ENCODE data around the gene RIPOR3.

DNA sequence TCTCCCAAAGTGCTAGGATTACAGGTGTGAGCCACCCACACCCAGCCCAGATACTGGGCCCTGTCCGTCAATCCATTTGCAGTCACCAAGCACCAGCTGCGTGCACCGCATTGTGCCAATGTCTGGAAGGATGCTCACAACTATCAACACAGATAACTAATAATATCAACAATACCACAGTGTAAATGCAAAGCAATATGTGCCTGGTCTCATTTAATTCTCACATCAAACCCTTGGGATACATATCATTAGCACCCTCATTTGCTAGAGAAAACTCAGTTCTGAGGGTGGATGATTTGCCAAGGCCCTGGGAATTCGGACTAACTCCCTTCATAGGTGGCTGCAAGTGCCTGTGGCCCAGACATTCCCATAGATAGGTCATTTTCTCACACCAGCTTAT is 14.5 kb downstream of the RIPOR3 start:
- no peak for TF ChIP-seq POLR2A (IDR thresholded peaks at IDR 0.05; ENCODE audit: low read depth, low read length)
- no peak for TF ChIP-seq POLR2AphosphoS5 (IDR thresholded peaks at IDR 0.05; ENCODE audit: low read depth, low read length)
- no peak for TF ChIP-seq TAF1 (IDR thresholded peaks at IDR 0.05; ENCODE audit: borderline replicate concordance, low read depth, low read length)
